ENCODE measurements around the gene ELMO1.

The ELMO1 gene

DNA sequence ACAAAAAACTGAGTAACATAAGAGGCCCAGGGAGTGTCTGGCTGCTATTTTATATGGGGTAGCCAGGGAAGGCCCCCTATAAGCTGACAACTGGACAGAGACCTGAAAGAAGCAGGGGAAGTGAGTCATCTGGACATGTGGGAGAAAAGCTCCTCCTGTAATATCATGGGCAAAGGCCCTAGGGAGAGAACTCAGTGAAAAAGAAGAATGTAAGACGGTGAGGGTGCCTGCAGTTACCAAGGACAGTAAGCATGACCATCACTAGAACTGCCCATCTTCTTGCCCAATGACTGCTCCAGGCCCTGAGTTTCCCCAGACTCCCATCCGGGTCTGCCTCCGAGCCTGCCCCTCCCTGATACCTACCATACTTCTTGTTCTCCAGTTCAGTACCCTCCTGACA, 2.3 kb downstream of the ELMO1 start:
- no peak overlapping the region for H3K27ac ChIP-seq
- no peak for TF ChIP-seq ZFX (IDR thresholded peaks at IDR 0.05; ENCODE audit: borderline replicate concordance)
- TF ChIP-seq, protein P1, sequence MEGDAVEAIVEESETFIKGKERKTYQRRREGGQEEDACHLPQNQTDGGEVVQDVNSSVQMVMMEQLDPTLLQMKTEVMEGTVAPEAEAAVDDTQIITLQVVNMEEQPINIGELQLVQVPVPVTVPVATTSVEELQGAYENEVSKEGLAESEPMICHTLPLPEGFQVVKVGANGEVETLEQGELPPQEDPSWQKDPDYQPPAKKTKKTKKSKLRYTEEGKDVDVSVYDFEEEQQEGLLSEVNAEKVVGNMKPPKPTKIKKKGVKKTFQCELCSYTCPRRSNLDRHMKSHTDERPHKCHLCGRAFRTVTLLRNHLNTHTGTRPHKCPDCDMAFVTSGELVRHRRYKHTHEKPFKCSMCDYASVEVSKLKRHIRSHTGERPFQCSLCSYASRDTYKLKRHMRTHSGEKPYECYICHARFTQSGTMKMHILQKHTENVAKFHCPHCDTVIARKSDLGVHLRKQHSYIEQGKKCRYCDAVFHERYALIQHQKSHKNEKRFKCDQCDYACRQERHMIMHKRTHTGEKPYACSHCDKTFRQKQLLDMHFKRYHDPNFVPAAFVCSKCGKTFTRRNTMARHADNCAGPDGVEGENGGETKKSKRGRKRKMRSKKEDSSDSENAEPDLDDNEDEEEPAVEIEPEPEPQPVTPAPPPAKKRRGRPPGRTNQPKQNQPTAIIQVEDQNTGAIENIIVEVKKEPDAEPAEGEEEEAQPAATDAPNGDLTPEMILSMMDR (IDR thresholded peaks at IDR 0.05), result no peak

DNA sequence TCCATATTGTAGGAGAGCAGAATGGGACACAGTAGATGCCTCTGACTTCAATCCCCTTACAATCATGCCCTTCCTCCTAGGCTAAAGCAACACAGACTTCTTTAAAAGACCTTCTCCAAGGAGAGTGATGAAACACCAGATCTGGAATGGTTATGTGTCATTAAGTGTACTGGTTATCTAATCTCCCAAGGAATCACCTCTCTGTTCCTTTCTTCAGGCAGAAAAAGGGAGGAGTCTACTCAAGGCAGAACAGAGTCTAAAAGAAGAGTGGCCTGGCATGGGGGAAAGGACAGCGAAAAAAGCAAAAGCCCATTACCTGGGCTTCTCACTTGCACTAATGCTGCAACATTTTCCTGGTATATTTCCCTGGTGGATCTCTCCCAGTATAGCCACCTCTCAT, 2.9 kb downstream of the ELMO1 start:
- H3K27ac ChIP-seq, result no peak overlapping the region
- TF ChIP-seq ZFX (IDR thresholded peaks at IDR 0.05; ENCODE audit: borderline replicate concordance), result no peak
- TF ChIP-seq, protein P1 (IDR thresholded peaks at IDR 0.05), result no peak

DNA sequence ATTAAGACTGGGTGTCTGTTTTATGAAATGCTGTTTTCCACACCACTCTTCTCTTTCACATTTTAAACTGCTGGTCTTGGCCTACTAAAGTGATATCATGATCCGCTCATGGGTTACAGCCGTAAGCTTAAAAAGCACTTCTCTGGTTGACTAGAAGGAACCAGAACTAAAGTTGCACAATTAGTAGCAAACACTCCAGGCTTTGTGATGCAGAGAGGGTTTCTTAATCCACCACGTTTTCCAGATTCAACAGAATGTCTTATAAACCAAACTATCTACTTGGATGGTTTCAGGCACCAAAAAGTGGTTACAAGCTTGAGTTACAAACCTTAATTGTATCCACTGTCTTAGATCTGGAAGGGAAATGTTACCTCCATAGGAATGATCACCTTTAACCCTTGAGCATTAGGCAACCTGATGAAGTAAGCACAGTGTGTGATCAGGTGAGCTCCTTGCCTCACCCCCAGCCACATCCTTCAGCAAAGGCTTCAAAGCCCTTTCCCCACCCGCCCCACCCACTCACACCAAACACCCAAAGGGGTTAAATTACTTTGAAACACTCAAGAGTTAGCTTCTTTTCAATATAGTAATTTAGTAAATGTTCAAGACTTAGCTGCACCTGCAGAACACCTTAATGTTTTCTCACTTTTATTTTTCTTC, 3.5 kb downstream of the ELMO1 start:
- no peak for TF ChIP-seq ZFX (IDR thresholded peaks at IDR 0.05; ENCODE audit: borderline replicate concordance)
- TF ChIP-seq, protein P1 (IDR thresholded peaks at IDR 0.05), result no peak
- H3K27ac ChIP-seq, result no peak overlapping the region

DNA sequence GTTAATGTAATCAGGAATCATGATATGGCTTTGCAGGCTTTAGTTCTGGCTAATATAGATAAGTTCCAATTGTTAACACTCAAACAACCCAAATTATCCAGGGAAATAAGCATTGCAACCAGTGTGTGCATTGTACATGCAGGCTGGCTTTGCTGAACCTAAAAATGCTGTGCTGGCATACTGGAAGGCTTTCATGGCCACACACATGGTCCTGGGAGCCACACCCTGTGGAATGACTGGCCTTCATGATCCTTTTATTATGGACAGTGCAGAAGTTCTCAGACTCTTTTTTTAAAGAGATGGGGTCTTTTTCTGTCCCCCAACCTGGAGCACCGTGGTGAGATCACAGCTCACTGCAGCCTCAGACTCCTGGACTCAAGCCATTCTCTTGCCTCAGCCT, 5.0 kb downstream of the ELMO1 start:
- H3K27ac ChIP-seq, result no peak overlapping the region
- no peak for TF ChIP-seq ZFX (IDR thresholded peaks at IDR 0.05; ENCODE audit: borderline replicate concordance)
- TF ChIP-seq, protein P1 (IDR thresholded peaks at IDR 0.05), result no peak

DNA sequence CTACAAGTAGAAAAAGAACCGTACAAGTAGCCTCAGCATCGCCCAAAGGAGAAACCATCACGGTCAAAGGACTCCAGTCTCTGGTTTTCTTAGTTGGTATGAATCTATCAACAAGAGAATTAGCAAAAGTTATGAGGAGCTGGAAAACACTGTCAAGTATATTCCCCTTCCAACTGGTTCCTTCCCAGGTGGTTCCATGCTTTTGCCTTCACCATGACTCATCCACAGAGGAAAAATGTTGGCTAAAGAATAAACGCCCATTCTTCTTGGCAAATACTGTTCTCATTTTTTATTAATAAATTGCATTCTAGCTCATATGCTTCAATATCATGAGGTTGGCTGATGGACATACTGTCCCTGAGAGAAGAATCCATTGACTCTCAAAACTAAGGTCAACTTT, 6.4 kb downstream of the ELMO1 start:
- H3K27ac ChIP-seq, result no peak overlapping the region
- TF ChIP-seq, protein P1 (IDR thresholded peaks at IDR 0.05), result no peak
- no peak for TF ChIP-seq ZFX (IDR thresholded peaks at IDR 0.05; ENCODE audit: borderline replicate concordance)

DNA sequence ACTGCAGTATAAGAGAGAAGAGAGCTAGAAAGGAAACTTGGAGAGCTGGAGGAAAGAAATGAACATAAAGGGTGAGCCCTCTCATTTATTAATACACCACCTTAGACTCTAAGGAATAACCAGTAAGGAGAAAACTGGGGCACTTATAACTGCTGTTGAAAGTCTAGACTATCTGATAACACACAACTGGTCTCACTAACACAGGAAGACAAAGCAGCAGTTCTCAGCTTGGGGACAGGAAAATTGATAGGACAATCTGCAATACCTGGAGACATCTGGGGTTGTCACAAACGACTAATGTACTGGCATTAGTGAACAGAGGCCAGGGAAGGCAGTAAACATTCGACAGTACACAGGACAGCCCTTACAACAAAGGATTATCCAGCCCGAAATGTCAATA, 6.8 kb downstream of the ELMO1 start:
- H3K27ac ChIP-seq, result no peak overlapping the region
- TF ChIP-seq, protein P1 (IDR thresholded peaks at IDR 0.05), result no peak
- TF ChIP-seq ZFX (IDR thresholded peaks at IDR 0.05; ENCODE audit: borderline replicate concordance), result no peak

DNA sequence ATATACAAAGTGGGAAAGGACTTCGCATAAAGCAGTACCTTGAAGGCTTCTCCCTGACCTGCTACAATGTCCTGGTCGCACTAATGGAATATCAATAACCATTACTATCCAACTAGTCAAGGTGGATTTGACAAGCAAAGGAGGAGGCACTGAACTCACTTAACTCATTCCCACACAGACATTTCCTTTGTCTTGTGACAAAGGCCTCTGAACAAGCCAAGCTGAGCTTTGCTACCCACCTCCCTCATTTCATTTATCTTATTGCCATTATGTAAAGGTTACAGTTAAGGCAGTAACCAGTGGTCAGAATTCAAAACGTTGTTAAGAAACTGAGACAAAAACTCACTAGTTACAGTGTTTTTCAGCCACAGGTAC, 7.3 kb downstream of the ELMO1 start:
- TF ChIP-seq ZFX (IDR thresholded peaks at IDR 0.05; ENCODE audit: borderline replicate concordance), result no peak
- TF ChIP-seq, protein P1 (IDR thresholded peaks at IDR 0.05), result no peak
- H3K27ac ChIP-seq, result no peak overlapping the region

Measured in 22Rv1 (cell line).